Endothelial cell of umbilical vein (primary cell): ENCODE measurements around the gene DHX40. TPM values are rescaled to one million over a fixed set of nuclear protein-coding genes. Genes with fewer than 3 reads are reported as not detected.
A peak's percentile ranks its signal among the peaks of the same experiment; 100 is the strongest.

ENCODE experiments used
- BruUV-seq: library from RNA; stranded (reverse); fragments of 400-500 nt; replicated peaks from 2 replicates; lab custom pipeline; 2021; lab: Mats Ljungman, UMichigan
- CTCF ChIA-PET: fragments of 300-600, 350-600 bp; sonication (Branson Sonifier 250); formaldehyde crosslinking; loops from one replicate; lab custom pipeline; 2021; ENCODE audit warnings: antibody characterized with exemption, inconsistent platforms; lab: Charles Lee
- POLR2A ChIA-PET: fragments of 300-600, 350-600 bp; sonication (Branson Sonifier 250); formaldehyde crosslinking; loops from one replicate; lab custom pipeline; 2021; ENCODE audit warnings: antibody characterized with exemption, inconsistent platforms; lab: Charles Lee
- DNase-seq: peaks from one replicate; pipeline ENCODE4 v3.0.0-alpha.2; 2011; ENCODE audit warnings: low read depth, low spot score
- FAIRE-seq: peaks from 2 replicates; lab custom pipeline; 2011; peaks lifted over from hg19 to GRCh38; lab: Jason Lieb, UNC
- H2AFZ ChIP-seq: 2 replicates; pipeline ENCODE4 v1.6.0; 2012; ENCODE audit warnings: low read depth, low read length, control low read depth, inconsistent platforms
- H3K27ac ChIP-seq: 2 replicates; pipeline ENCODE4 v1.5.1; 2011; ENCODE audit warnings: low read depth, mild to moderate bottlenecking, control low read depth, low read length, moderate library complexity; ENCODE audit not compliant: insufficient read depth
- H3K27me3 ChIP-seq, 2 experiments: 2 replicates each; pipeline versions ENCODE4 v1.6.0 to v1.6.1; 2011; ENCODE audit warnings: low read length in 2 of 2, mixed read lengths in 1 of 2; ENCODE audit not compliant: control insufficient read depth in 2 of 2, insufficient read depth in 2 of 2
- H3K36me3 ChIP-seq, 2 experiments: 2 replicates in 1 of 2; 3 replicates in 1 of 2; pipeline ENCODE4 v1.5.1; 2011; ENCODE audit warnings: low read length in 2 of 2, mild to moderate bottlenecking in 1 of 2, moderate library complexity in 1 of 2; ENCODE audit not compliant: control insufficient read depth in 2 of 2, insufficient read depth in 2 of 2; ENCODE audit errors: extremely low read depth in 1 of 2
- H3K4me1 ChIP-seq: 3 replicates; pipeline ENCODE4 v1.5.1; 2011; ENCODE audit warnings: mild to moderate bottlenecking, low read length; ENCODE audit not compliant: control insufficient read depth, insufficient read depth; ENCODE audit errors: extremely low read depth
- H3K4me2 ChIP-seq: 2 replicates; pipeline ENCODE4 v1.6.1; 2011; ENCODE audit warnings: low read length, control low read depth, mixed read lengths; ENCODE audit not compliant: insufficient read depth
- H3K4me3 ChIP-seq, 3 experiments: fragments of 200-600 bp in 1 of 3; sonication (generic), shearing (Covaris generic) in 1 of 3; replicated peaks in 1 of 3; 2 replicates each; pipeline ENCODE4 v1.5.1; 2011 to 2016; ENCODE audit warnings: control low read depth in 3 of 3, low read length in 3 of 3, mild to moderate bottlenecking in 2 of 3, inconsistent platforms in 1 of 3, low read depth in 1 of 3, moderate library complexity in 1 of 3; ENCODE audit not compliant: insufficient read depth in 1 of 3
- H3K79me2 ChIP-seq: 2 replicates; pipeline ENCODE4 v1.6.0; 2012; ENCODE audit warnings: low read length, inconsistent platforms; ENCODE audit not compliant: control insufficient read depth, insufficient read depth
- H3K9ac ChIP-seq: replicated peaks from 2 replicates; pipeline ENCODE3; 2011; ENCODE audit warnings: low read length, control low read depth; ENCODE audit not compliant: insufficient read depth; ENCODE audit errors: extremely low read depth
- H3K9me1 ChIP-seq: replicated peaks from 3 replicates; pipeline ENCODE4 v1.6.0; 2011; ENCODE audit warnings: mild to moderate bottlenecking, low read length; ENCODE audit not compliant: control insufficient read depth, insufficient read depth; ENCODE audit errors: extremely low read depth
- H3K9me3 ChIP-seq: replicated peaks from 2 replicates; pipeline ENCODE4 v1.5.1; 2012; ENCODE audit warnings: low read length, inconsistent platforms; ENCODE audit not compliant: control insufficient read depth, insufficient read depth
- H4K20me1 ChIP-seq: replicated peaks from 2 replicates; pipeline ENCODE3; 2011; ENCODE audit warnings: mild to moderate bottlenecking, low read length; ENCODE audit not compliant: control insufficient read depth, insufficient read depth; ENCODE audit errors: extremely low read depth
- EZH2 ChIP-seq: IDR thresholded peaks from 2 replicates; pipeline ENCODE4 v1.6.1; 2012; ENCODE audit warnings: borderline replicate concordance, low read depth, mild to moderate bottlenecking, moderate library complexity, low read length, inconsistent platforms; ENCODE audit not compliant: severe bottlenecking
- FOS ChIP-seq: IDR thresholded peaks from 2 replicates; pipeline ENCODE4 v1.6.1; 2011; ENCODE audit warnings: mild to moderate bottlenecking, low read length, moderate library complexity, borderline replicate concordance; ENCODE audit not compliant: insufficient read depth
- GATA2 ChIP-seq: IDR thresholded peaks from 2 replicates; pipeline ENCODE4 v1.7.0; 2011; ENCODE audit warnings: low read depth, mild to moderate bottlenecking, moderate library complexity, mixed read lengths, low read length; ENCODE audit not compliant: insufficient read length, insufficient read depth
- JUN ChIP-seq: IDR thresholded peaks from 2 replicates; pipeline ENCODE4 v1.6.1; 2011; ENCODE audit warnings: borderline replicate concordance, low read depth; ENCODE audit not compliant: insufficient read length, insufficient read depth
- MYC ChIP-seq: IDR thresholded peaks from one replicate; pipeline ENCODE4 v1.6.1; 2011; ENCODE audit warnings: mild to moderate bottlenecking, low read depth, low read length
- POLR2A ChIP-seq: IDR thresholded peaks from 2 replicates; pipeline ENCODE4 v1.6.1; 2012; ENCODE audit warnings: low read depth, mild to moderate bottlenecking, control low read depth, low read length
- POLR2AphosphoS5 ChIP-seq: IDR thresholded peaks from 2 replicates; pipeline ENCODE4 v1.6.1; 2012; ENCODE audit warnings: low read depth, mild to moderate bottlenecking, control low read depth, low read length, moderate library complexity; ENCODE audit not compliant: insufficient read depth
- dilution Hi-C: fragments of 300-500 bp; cut with MboI; formaldehyde crosslinking; loops from one replicate; pipeline ENCODE4 v1.15.0; 2019; ENCODE audit warnings: low sequenced_read_pairs; ENCODE audit not compliant: extremely low pct_ligation_motif_present
- intact Hi-C: fragments of 100-400 bp; cut with micrococcal nuclease; formaldehyde crosslinking; loops from one replicate; pipeline ENCODE4 v1.10.0; 2022
- polyA plus RNA-seq, 4 experiments: library from polyadenylated mRNA; depleted of rRNA in 3 of 4; stranded (reverse) in 3 of 4; unstranded in 1 of 4; fragments of >200 nt; gene quantifications; 2 replicates each; pipeline versions ENCODE4 v1.2.1 to v1.2.3, GENCODE V29; 2011 to 2012; ENCODE audit warnings: missing spikeins in 1 of 4
- total RNA-seq: library from RNA; stranded (reverse); gene quantifications from 2 replicates; pipeline ENCODE4 v1.2.3, GENCODE V29; 2021
- TF ChIP-seq, protein P1 (sequence below), 2 donors: IDR thresholded peaks; 1 replicate in 1 of 2; 2 replicates in 1 of 2; pipeline ENCODE4 v1.5.1; 2011; ENCODE audit warnings: low read length in 2 of 2, mild to moderate bottlenecking in 2 of 2, moderate library complexity in 2 of 2, control low read depth in 1 of 2, inconsistent platforms in 1 of 2, low read depth in 1 of 2; ENCODE audit not compliant: insufficient read depth in 1 of 2; ENCODE audit errors: extremely low read depth in 1 of 2
- TF ChIP-seq, protein P2 (sequence below): IDR thresholded peaks from 2 replicates; pipeline ENCODE4 v1.6.1; 2011; ENCODE audit not compliant: insufficient read depth, insufficient read length

The DHX40 gene
- total and polyA plus RNA-seq, 2 donors (not counting 3 experiments of a cell fraction or from before 2014, with no cell fraction given): 14.0 to 29.7 TPM

DNA sequence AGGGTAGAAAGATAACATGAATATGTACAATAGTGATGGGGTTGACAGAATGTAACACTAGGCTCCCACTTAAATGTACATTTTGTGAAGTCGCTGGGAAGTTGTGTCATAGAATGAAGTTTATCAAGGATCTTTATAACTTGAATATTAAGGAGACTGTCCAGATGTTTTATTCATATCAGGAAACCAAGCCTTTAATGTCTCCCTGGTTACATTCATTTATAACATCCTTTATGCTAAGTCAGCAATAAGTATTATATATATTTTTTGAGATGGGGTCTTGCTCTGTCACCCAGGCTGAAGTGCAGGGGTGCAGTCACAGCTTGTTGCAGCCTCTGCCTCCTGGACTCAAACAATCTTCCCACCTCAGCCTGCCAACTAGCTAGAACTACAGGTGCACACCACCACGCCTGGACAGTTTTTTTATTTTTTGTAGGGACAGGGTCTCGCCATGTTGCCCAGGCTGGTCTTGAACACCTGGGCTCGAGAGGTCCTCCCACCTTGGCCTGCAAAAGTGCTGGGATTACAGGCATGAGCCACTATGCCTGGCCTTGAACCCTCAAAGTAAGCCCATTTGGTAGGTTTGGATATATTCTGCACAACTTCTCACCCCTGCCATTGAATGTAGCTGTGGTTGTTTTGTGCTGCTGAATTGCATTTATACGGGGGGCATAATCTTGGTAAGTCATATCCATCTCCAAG is 68.4 kb downstream of the DHX40 start:
- FAIRE-seq: no peak
- BruUV-seq: no TSS peak
- ChIA-PET POLR2A (interaction anchor here (2.2 kb wide), 1 partner anchor 14 kb away, joined by 5 read pairs; the partner anchor contains the start of gene CLTC), CTCF (interaction anchor here (1.5 to 2.1 kb wide), 3 partner anchors 9 to 112 kb away, joined by 3 to 11 read pairs (median 3); no protein-coding TSS in a partner anchor)
- intact Hi-C loops: loop anchor here (2.0 kb wide), 1 partner anchor 13 kb away; no protein-coding TSS in a partner anchor
- H3K4me2 ChIP-seq: peak overlapping the region; percentile 44
- DNase-seq: no peak
- H3K27me3 ChIP-seq: no peaks in the 10 kb centered on the region
- H4K20me1 ChIP-seq: peaks cover 32% of the 10 kb centered on the region
- peaks cover 18% of the 10 kb centered on the region for H3K4me1 ChIP-seq
- peaks cover 96% of the 10 kb centered on the region for H3K79me2 ChIP-seq
- TF ChIP-seq POLR2A: no peak
- no peak for TF ChIP-seq MYC
- TF ChIP-seq POLR2AphosphoS5: no peak
- TF ChIP-seq EZH2: no peak
- TF ChIP-seq GATA2: no peak
- TF ChIP-seq, protein P1, sequence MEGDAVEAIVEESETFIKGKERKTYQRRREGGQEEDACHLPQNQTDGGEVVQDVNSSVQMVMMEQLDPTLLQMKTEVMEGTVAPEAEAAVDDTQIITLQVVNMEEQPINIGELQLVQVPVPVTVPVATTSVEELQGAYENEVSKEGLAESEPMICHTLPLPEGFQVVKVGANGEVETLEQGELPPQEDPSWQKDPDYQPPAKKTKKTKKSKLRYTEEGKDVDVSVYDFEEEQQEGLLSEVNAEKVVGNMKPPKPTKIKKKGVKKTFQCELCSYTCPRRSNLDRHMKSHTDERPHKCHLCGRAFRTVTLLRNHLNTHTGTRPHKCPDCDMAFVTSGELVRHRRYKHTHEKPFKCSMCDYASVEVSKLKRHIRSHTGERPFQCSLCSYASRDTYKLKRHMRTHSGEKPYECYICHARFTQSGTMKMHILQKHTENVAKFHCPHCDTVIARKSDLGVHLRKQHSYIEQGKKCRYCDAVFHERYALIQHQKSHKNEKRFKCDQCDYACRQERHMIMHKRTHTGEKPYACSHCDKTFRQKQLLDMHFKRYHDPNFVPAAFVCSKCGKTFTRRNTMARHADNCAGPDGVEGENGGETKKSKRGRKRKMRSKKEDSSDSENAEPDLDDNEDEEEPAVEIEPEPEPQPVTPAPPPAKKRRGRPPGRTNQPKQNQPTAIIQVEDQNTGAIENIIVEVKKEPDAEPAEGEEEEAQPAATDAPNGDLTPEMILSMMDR (IDR thresholded peaks at IDR 0.05; ENCODE audit: extremely low read depth in 1 of 2, insufficient read depth in 1 of 2, low read depth in 1 of 2, low read length in 2 of 2): no peak
- TF ChIP-seq, protein P2, sequence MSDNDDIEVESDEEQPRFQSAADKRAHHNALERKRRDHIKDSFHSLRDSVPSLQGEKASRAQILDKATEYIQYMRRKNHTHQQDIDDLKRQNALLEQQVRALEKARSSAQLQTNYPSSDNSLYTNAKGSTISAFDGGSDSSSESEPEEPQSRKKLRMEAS: no peak
- no peak for TF ChIP-seq FOS
- no peak for TF ChIP-seq JUN
- H2AFZ ChIP-seq: no peak overlapping the region
- dilution Hi-C loops: no loop called here
- H3K9ac ChIP-seq: no peak overlapping the region
- H3K27ac ChIP-seq: no peak overlapping the region
- no peaks in the 10 kb centered on the region for H3K36me3 ChIP-seq
- H3K9me3 ChIP-seq: no peaks in the 10 kb centered on the region
- H3K9me1 ChIP-seq: no peaks in the 10 kb centered on the region
- no peak overlapping the region for H3K4me3 ChIP-seq
